Colonic mucosa (tissue), 4 donors: ENCODE data around the gene MAP3K21. TPM values are rescaled to one million over a fixed set of nuclear protein-coding genes. Genes with fewer than 3 reads are reported as not detected.

ENCODE experiments used
- DNase-seq: peaks from one replicate; pipeline ENCODE4 v3.0.0-alpha.2; 2020
- H3K27ac ChIP-seq: fragments of 200-600 bp; one replicate; pipeline ENCODE4 v1.8.0; 2021
- H3K27me3 ChIP-seq: fragments of 200-600 bp; one replicate; pipeline ENCODE4 v1.8.0; 2021
- H3K36me3 ChIP-seq: fragments of 200-600 bp; one replicate; pipeline ENCODE4 v1.8.0; 2021
- H3K4me1 ChIP-seq: fragments of 200-600 bp; one replicate; pipeline ENCODE4 v1.8.0; 2021; ENCODE audit warnings: mild to moderate bottlenecking
- H3K4me3 ChIP-seq: fragments of 200-600 bp; one replicate; pipeline ENCODE4 v1.8.0; 2021
- H3K9ac ChIP-seq, 2 donors: one replicate each; pipeline ENCODE4 v1.7.0; 2013; ENCODE audit warnings: control low read depth in 2 of 2, low read depth in 2 of 2, low read length in 2 of 2
- H3K9me3 ChIP-seq: fragments of 200-600 bp; one replicate; pipeline ENCODE4 v1.8.0; 2021
- CTCF ChIP-seq: fragments of 200-600 bp; IDR thresholded peaks from one replicate; pipeline ENCODE4 v1.8.0; 2022; ENCODE audit warnings: antibody characterized with exemption, mild to moderate bottlenecking
- intact Hi-C: fragments of 100-400 bp; cut with DNase I; formaldehyde crosslinking; loops from one replicate; pipeline ENCODE4 v1.14.1; 2022
- total RNA-seq, 2 donors: library from RNA; stranded (reverse); fragmentation: NEBNext Ultra II Directional in 1 of 2; extraction: Animal tissue kit (Norgen Biotek cat#: 25700) in 1 of 2; gene quantifications; one replicate each; pipeline ENCODE4 v1.2.1, GENCODE V29; 2021
- donor health status: healthy.
- donor health status: DM: no; HTN: no; CAD: no.
- donor health status: DM: no; HTN: no; CAD: no.

MAP3K21 gene
- total RNA-seq, 2 donors from 2014 or later: 16.4 to 20.5 TPM

- TF ChIP-seq CTCF: peak; percentile 53
- H3K36me3 ChIP-seq: no peaks in the 10 kb centered on the region
- intact Hi-C loops: no loop called here
- H3K4me3 ChIP-seq: no peak overlapping the region
- H3K27me3 ChIP-seq: no peaks in the 10 kb centered on the region
- DNase-seq: no peak
- no peak overlapping the region for H3K9ac ChIP-seq
- H3K27ac ChIP-seq: no peak overlapping the region
- no peaks in the 10 kb centered on the region for H3K9me3 ChIP-seq
- no peaks in the 10 kb centered on the region for H3K4me1 ChIP-seq
Measured at GRCh38 chr1:233364695-233365539, 37.4 kb downstream of the MAP3K21 start.

- Histone ChIP-seq H3K4me1 (no peaks in the 10 kb centered on the region), H3K27ac (no peak overlapping the region), H3K4me3 (no peak overlapping the region), H3K36me3 (no peaks in the 10 kb centered on the region), H3K9ac (no peak overlapping the region), H3K9me3 (no peaks in the 10 kb centered on the region), H3K27me3 (no peaks in the 10 kb centered on the region)
- intact Hi-C loops: no loop called here
- no peak for DNase-seq
- no peak for TF ChIP-seq CTCF
Measured at GRCh38 chr1:233366575-233366974, 39.1 kb downstream of the MAP3K21 start.

- H3K4me1 ChIP-seq: no peaks in the 10 kb centered on the region
- H3K9ac ChIP-seq: no peak overlapping the region
- intact Hi-C loops: no loop called here
- H3K27me3 ChIP-seq: no peaks in the 10 kb centered on the region
- no peaks in the 10 kb centered on the region for H3K36me3 ChIP-seq
- H3K27ac ChIP-seq: no peak overlapping the region
- H3K4me3 ChIP-seq: no peak overlapping the region
- no peaks in the 10 kb centered on the region for H3K9me3 ChIP-seq
- no peak for TF ChIP-seq CTCF
- DNase-seq: peak; percentile 38
Measured at GRCh38 chr1:233367057-233367803, 39.7 kb downstream of the MAP3K21 start.

- Histone ChIP-seq H3K27me3 (no peaks in the 10 kb centered on the region), H3K27ac (no peak overlapping the region), H3K4me1 (no peaks in the 10 kb centered on the region), H3K9ac (no peak overlapping the region), H3K9me3 (no peaks in the 10 kb centered on the region), H3K36me3 (no peaks in the 10 kb centered on the region), H3K4me3 (no peak overlapping the region)
- intact Hi-C loops: no loop called here
- TF ChIP-seq CTCF: no peak
- no peak for DNase-seq
Measured at GRCh38 chr1:233368106-233368788, 40.7 kb downstream of the MAP3K21 start.

- Histone ChIP-seq H3K36me3 (no peaks in the 10 kb centered on the region), H3K4me1 (no peaks in the 10 kb centered on the region), H3K27ac (no peak overlapping the region), H3K27me3 (no peaks in the 10 kb centered on the region), H3K9me3 (no peaks in the 10 kb centered on the region), H3K9ac (no peak overlapping the region), H3K4me3 (no peak overlapping the region)
- intact Hi-C loops: no loop called here
- no peak for TF ChIP-seq CTCF
- no peak for DNase-seq
Measured at GRCh38 chr1:233368789-233369130, 41.2 kb downstream of the MAP3K21 start.
